ENCODE measurements around the gene USP13. TPM values are rescaled to one million over a fixed set of nuclear protein-coding genes. Genes with fewer than 3 reads are reported as not detected.
A peak's percentile ranks its signal among the peaks of the same experiment; 100 is the strongest.

The USP13 gene
- total and polyA plus RNA-seq, 2 of the 13 experiments (the other 11 are each of a cell fraction or from before 2014, with no cell fraction given) = 15.9 to 36.7 TPM

- no peak for TF ChIP-seq ZFP62 (CRISPR knock-in tag; IDR thresholded peaks at IDR 0.05)
- no peak for TF ChIP-seq ZNF329 (CRISPR knock-in tag; IDR thresholded peaks at IDR 0.05; ENCODE audit: low read depth)
- 0 out of 2 replicates have a peak, but pooled peaks have one; percentile 21 for TF ChIP-seq RFX5 (IDR thresholded peaks at IDR 0.05; ENCODE audit: low read depth, low read length)
- TF ChIP-seq RBFOX2 (IDR thresholded peaks at IDR 0.05; ENCODE audit: low read depth, low read length) = peak; percentile 88
- no peak for TF ChIP-seq HMG20B (CRISPR knock-in tag; conservative IDR thresholded peaks at IDR 0.05)
- TF ChIP-seq POLR2AphosphoS2 (IDR thresholded peaks at IDR 0.05; ENCODE audit: low read depth, low read length) = no peak
- TF ChIP-seq, protein P1, sequence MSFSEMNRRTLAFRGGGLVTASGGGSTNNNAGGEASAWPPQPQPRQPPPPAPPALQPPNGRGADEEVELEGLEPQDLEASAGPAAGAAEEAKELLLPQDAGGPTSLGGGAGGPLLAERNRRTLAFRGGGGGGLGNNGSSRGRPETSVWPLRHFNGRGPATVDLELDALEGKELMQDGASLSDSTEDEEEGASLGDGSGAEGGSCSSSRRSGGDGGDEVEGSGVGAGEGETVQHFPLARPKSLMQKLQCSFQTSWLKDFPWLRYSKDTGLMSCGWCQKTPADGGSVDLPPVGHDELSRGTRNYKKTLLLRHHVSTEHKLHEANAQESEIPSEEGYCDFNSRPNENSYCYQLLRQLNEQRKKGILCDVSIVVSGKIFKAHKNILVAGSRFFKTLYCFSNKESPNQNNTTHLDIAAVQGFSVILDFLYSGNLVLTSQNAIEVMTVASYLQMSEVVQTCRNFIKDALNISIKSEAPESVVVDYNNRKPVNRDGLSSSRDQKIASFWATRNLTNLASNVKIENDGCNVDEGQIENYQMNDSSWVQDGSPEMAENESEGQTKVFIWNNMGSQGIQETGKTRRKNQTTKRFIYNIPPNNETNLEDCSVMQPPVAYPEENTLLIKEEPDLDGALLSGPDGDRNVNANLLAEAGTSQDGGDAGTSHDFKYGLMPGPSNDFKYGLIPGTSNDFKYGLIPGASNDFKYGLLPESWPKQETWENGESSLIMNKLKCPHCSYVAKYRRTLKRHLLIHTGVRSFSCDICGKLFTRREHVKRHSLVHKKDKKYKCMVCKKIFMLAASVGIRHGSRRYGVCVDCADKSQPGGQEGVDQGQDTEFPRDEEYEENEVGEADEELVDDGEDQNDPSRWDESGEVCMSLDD (CRISPR knock-in tag; IDR thresholded peaks at IDR 0.05; ENCODE audit: borderline replicate concordance) = no peak
- no peak for TF ChIP-seq MTERF4 (CRISPR knock-in tag; IDR thresholded peaks at IDR 0.05)
- peak; percentile 81 for TF ChIP-seq ZNF350 (CRISPR knock-in tag; IDR thresholded peaks at IDR 0.05; ENCODE audit: borderline replicate concordance, low read depth)
- TF ChIP-seq NKX3-1 (CRISPR knock-in tag; IDR thresholded peaks at IDR 0.05) = no peak; the same call in none of the 2 replicates
- TF ChIP-seq GTF2F1 (IDR thresholded peaks at IDR 0.05; ENCODE audit: low read length) = no peak
- TF ChIP-seq MAF1 (CRISPR knock-in tag; IDR thresholded peaks at IDR 0.05; ENCODE audit: borderline replicate concordance) = no peak
- TF ChIP-seq ZNF3 (CRISPR knock-in tag; IDR thresholded peaks at IDR 0.05) = no peak
- TF ChIP-seq JARID2 (CRISPR knock-in tag; IDR thresholded peaks at IDR 0.05; ENCODE audit: insufficient replicate concordance) = peak; percentile 32
- no peak for TF ChIP-seq NFE2 (CRISPR knock-in tag; IDR thresholded peaks at IDR 0.05)
- TF ChIP-seq U2AF1 (optimal IDR thresholded peaks at IDR 0.05; ENCODE audit: low read depth, low read length) = peak; percentile 48
- TF ChIP-seq GLMP (CRISPR knock-in tag; IDR thresholded peaks at IDR 0.05; ENCODE audit: borderline replicate concordance) = no peak
- TF ChIP-seq MTF2 (CRISPR knock-in tag; IDR thresholded peaks at IDR 0.05; ENCODE audit: borderline replicate concordance) = no peak
- TF ChIP-seq PCBP1 (IDR thresholded peaks at IDR 0.05; ENCODE audit: borderline replicate concordance, low read depth, low read length) = 0 out of 2 replicates have a peak, but pooled peaks have one; percentile 57
- no peak; the same call in 1 of the 2 replicates for TF ChIP-seq RFX1 (IDR thresholded peaks at IDR 0.05)
- TF ChIP-seq, protein P2, sequence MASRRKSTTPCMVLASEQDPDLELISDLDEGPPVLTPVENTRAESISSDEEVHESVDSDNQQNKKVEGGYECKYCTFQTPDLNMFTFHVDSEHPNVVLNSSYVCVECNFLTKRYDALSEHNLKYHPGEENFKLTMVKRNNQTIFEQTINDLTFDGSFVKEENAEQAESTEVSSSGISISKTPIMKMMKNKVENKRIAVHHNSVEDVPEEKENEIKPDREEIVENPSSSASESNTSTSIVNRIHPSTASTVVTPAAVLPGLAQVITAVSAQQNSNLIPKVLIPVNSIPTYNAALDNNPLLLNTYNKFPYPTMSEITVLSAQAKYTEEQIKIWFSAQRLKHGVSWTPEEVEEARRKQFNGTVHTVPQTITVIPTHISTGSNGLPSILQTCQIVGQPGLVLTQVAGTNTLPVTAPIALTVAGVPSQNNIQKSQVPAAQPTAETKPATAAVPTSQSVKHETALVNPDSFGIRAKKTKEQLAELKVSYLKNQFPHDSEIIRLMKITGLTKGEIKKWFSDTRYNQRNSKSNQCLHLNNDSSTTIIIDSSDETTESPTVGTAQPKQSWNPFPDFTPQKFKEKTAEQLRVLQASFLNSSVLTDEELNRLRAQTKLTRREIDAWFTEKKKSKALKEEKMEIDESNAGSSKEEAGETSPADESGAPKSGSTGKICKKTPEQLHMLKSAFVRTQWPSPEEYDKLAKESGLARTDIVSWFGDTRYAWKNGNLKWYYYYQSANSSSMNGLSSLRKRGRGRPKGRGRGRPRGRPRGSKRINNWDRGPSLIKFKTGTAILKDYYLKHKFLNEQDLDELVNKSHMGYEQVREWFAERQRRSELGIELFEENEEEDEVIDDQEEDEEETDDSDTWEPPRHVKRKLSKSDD (CRISPR knock-in tag; IDR thresholded peaks at IDR 0.05; ENCODE audit: low read depth) = peak; percentile 90; the same call in 1 of the 2 replicates
- no peak for TF ChIP-seq ZNF75D (CRISPR knock-in tag; IDR thresholded peaks at IDR 0.05; ENCODE audit: borderline replicate concordance)
- no peak; the same call in 1 of the 2 replicates for TF ChIP-seq ZFP90 (CRISPR knock-in tag; IDR thresholded peaks at IDR 0.05; ENCODE audit: borderline replicate concordance)
Measured at GRCh38 chr3:179604321-179605078, 48.3 kb upstream of the USP13 start, which contains the start of the genes MRPL47 and NDUFB5 (continued).

Measured in HepG2 (cell line).